Stimulated activated CD4-positive, alpha-beta T cell treated with anti-CD3 and anti-CD28 coated beads, Interleukin-1b, Interleukin-23, amount 100 ng/mL, for 4 hours (primary cell): ENCODE data around the gene TCEAL7.
"Not testable (repeated sequence)": the region's sequence is repeated elsewhere in the genome, so short reads cannot be mapped to it uniquely, and the experiment has no call there.

Experiments
- DNase-seq, 2 donors: peaks; one replicate each; pipeline ENCODE4 v3.0.0-alpha.2; 2020; ENCODE audit warnings: low read depth in 2 of 2

Gene TCEAL7

DNA sequence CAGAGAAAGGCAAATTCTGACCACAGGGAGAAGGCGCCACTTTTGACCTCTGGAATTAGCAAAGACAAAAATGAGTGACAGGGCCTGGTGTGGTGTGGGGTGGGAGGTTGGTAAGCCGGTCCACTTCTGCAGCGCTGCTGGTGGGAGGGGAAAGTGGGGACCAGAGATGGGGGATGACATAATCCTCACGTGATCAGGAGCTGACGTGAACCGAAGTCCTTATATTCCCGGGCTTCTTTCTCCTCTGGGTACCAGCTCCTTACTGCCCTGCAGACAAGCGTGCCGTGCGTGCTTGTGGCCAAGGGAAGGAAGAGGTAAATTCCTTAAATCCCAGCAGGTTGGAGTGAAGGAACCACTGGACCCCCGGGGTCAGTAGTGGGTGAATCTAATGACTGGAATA, at the start of gene TCEAL7:
Gene TCEAL7 (plus strand): TSS at position 249 of the 400 bp plus-strand sequence. CDS start 1,165 bp downstream, outside the sequence.
- DNase-seq = no peak

- no peak for DNase-seq
Measured at GRCh38 chrX:103293118-103293517, 36.9 kb upstream of the TCEAL7 start.

- DNase-seq = no peak
Measured at GRCh38 chrX:103304705-103305104, 25.3 kb upstream of the TCEAL7 start.

DNA sequence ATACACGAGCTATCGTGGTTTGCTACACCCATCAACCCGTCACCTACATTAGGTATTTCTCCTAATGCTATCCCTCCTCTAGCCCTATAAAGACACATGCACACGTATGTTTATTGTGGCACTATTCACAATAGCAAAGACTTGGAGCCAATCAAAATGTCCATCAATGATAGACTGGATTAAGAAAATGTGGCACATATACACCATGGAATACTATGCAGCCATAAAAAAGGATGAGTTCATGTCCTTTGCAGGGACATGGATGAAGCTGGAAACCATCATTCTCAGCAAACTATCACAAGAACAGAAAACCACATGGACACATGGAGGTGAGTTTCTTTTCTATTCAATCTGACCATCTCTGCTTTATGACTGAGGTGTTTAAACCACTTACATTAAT, 24.4 kb upstream of the TCEAL7 start:
- not testable (repeated sequence) for DNase-seq

DNA sequence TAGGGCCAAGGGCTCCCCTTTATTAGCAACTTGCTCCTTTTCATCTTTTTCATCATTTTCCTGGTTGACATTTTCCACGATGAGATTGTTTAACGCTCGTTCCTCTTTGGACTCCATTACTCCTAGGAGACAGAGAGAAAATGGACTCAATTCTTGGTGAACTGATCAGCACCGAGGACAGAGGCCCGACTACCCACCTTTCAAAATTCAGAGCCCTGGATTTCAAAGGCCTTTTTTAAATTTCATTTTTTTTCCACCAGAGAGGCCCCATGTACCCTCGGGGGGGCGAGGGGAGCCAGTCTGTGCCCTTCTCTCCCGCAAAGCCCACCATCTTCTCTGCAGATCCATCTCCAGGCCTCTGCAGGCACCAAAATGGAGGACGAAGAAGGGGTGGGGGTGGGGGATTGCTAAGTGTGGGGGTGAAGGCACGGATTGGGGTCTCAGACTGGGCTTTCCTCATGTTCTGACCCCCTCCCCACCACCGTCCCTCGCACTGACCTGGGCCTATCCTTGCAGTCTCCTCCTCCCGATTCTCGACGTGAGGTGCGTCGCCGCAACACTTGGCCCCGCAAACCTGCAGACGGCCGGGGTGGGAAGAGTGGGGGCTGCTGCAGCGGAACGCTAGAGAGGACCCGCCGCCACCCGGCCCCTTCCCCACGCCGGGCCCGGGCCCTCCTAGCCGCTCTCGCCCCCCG, 20.0 kb upstream of the TCEAL7 start:
- no peak for DNase-seq

GRCh38 chrX:103310555-103311398, 19.3 kb upstream of the TCEAL7 start, which contains the start of gene BEX2:
Gene BEX2, minus strand, starts transcription at chrX:103310990. Its CDS starts 1,014 bp downstream, at chrX:103309976.
- peak; percentile 73 to 78 for DNase-seq

DNA sequence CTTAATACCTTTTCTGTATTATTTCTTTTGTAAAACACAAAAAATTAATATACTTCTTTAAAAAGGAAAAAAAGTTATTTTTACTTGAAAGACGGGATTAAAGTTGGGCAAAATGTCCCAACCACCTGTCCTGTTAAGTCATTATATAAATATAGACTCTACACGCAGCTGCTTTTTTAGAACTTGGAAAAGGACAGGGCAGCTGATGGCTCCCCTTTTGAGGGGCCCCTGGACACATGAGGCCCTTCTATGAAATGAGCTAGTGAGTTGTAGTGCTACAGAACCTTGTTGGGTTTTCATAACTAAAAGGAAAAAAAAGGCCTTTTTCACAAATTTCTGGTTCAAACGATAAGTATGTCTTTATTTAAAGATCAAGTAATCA, 18.6 kb upstream of the TCEAL7 start:
- DNase-seq = no peak

GRCh38 chrX:103330681-103331288, 746 bp downstream of the TCEAL7 start:
- DNase-seq = no peak

- DNase-seq = no peak
Measured at GRCh38 chrX:103338663-103339062, 8.6 kb downstream of the TCEAL7 start.

DNA sequence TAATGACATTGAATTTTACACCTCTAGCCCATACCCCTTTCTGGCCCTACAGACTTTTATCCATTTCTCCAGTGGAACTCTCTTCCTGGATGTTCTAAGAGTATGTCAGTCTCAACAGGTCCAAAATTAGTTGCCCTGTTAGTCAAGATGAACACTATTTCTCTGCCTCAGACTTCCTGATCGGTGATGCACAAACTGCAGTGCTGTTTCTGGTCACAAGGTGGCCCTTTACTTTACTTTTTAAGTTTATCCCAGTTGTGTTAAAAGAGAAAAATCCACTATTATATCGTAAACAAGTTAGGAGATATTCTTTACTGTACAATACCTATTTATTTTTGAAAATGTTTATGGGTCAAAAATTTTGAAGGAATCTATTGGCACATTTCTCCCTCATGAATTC, 13.1 kb downstream of the TCEAL7 start:
- peak; percentile 8 to 9 for DNase-seq

GRCh38 chrX:103344606-103345005, 14.6 kb downstream of the TCEAL7 start:
- no peak for DNase-seq

GRCh38 chrX:103347682-103348397, 17.8 kb downstream of the TCEAL7 start:
- no peak for DNase-seq

- DNase-seq = no peak
Measured at GRCh38 chrX:103356130-103356798, 26.2 kb downstream of the TCEAL7 start, which contains the start of gene TCEAL9. Gene TCEAL9, plus strand, starts transcription at chrX:103356506. Its CDS starts 1,179 bp downstream, at chrX:103357685.

GRCh38 chrX:103356858-103357257, 26.8 kb downstream of the TCEAL7 start:
- DNase-seq = no peak

DNA sequence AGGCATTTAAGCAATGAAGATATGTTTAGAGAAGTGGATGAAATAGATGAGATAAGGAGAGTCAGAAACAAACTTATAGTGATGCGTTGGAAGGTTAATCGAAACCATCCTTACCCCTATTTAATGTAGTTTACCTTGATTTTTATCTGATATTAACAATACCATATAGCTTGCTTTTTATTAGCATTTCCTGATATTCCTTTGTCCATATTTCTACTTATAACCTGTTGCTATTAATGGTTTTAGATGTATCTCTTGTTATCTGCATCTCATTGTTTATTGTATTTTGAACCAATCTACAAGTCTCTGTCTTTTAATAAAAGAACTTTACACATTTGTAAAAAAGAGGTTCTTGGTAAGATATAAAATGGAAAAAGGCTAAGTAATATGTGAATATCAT, 27.8 kb downstream of the TCEAL7 start:
- DNase-seq = no peak

DNA sequence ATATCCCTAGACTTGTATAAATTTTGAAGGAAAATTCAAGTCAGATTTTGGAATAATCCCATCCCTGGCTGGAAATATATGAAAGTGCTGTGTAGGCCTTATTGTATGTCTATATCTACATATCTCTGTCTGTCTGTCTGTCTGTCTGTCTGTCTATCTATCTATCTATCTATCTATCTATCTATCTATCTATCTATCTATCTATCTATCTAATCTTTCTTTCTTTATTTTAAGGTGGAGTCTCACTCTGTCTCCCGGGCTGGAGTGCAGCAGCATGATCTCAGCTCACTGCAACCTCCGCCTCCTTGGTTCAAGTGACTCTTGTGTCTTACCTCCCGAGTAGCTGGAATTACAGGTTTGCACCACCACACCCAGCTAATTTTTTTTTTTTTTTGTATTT, 29.6 kb downstream of the TCEAL7 start:
- not testable (repeated sequence) for DNase-seq

DNA sequence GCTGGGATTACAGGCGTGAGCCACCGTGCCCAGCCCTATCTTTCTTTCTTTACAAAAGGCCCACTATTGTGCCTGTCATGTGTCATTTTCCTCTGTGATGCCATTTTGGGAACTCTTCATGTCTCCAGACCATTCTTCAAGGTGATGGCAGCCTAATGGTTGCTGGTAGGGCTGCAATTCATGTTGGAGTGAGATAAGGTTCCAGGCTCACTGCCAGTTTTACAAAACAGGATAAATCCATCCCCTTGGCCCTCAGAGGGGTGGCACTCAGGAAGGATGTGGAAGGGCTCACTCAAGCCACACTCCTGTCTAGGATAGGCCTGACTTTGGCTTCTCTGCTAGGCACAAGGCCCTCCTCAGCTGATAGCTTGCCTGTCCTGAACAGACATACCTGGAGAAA, 30.1 kb downstream of the TCEAL7 start:
- DNase-seq = no peak

DNA sequence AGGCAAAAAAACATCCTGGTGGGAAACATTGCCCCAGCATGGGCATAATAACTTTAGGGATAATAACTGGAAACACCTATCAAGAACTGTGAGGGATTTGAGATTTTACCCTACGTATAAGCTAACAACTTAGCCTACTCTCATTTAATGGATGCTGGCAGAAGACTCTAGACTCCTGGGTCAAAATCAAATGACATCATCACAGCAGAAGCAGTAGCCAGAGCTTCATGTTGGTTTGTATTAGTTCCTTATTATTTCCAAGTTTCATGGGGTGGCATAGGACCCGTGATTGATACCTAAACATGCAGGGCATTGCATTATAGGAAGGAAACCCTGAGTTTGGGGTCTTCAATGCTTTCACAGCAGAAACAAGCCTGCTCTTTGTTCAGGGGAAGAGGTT, 30.9 kb downstream of the TCEAL7 start:
- DNase-seq = no peak

- no peak for DNase-seq
Measured at GRCh38 chrX:103361798-103362197, 31.8 kb downstream of the TCEAL7 start.

GRCh38 chrX:103362474-103362873, 32.4 kb downstream of the TCEAL7 start:
- DNase-seq = no peak

DNA sequence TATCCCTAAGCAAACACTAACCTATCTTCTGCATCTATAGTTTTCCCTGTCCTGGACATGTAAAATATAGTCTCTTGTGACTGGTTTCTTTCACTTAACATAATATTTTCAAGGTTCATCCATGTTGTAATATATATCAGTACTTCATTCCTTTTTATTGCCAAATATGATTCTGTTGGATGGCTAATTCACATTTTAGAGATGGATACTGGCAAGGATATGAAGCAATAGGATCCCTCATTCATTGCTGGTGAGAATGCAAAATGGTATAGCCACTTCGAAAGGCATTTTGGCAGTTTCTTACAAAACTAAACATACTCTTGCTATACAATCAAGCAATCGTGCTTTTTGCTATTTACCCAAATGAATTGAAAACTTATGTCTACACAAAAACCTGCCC, 33.0 kb downstream of the TCEAL7 start:
- DNase-seq = no peak
